Body of pancreas (tissue), 4 donors: ENCODE measurements around the gene C10orf105. TPM values are rescaled to one million over a fixed set of nuclear protein-coding genes. Genes with fewer than 3 reads are reported as not detected.
A peak's percentile ranks its signal among the peaks of the same experiment; 100 is the strongest.

Experiments used
- ATAC-seq: fragments of 150-250 bp; one replicate; pipeline ENCODE4 v1.9.1; 2016
- DNase-seq, 4 donors: peaks; one replicate each; pipeline ENCODE4 v3.0.0-alpha.2; 2019
- H3K27ac ChIP-seq, 4 donors: fragments of 200-600 bp; sonication (generic); 1 replicate in 3 of 4; 2 replicates in 1 of 4; pipeline versions ENCODE4 v1.5.1 to v1.6.1; 2016 to 2019; ENCODE audit warnings: mild to moderate bottlenecking in 1 of 4, mixed read lengths in 1 of 4, moderate library complexity in 1 of 4
- H3K27me3 ChIP-seq, 2 donors: fragments of 200-600 bp; sonication (generic); one replicate each; pipeline ENCODE4 v1.6.0; 2016; ENCODE audit warnings: mild to moderate bottlenecking in 1 of 2
- H3K36me3 ChIP-seq, 2 donors: fragments of 200-600 bp; sonication (generic); replicated peaks in 1 of 2; 2 replicates each; pipeline ENCODE4 v1.5.1; 2016; ENCODE audit warnings: low read depth in 2 of 2; ENCODE audit not compliant: insufficient read depth in 1 of 2
- H3K4me1 ChIP-seq: fragments of 200-600 bp; sonication (generic); one replicate; pipeline ENCODE4 v1.6.0; 2016
- H3K4me3 ChIP-seq, 2 donors: fragments of 200-600 bp; sonication (generic); 1 replicate in 1 of 2; 2 replicates in 1 of 2; pipeline ENCODE4 v1.5.1; 2016 to 2019
- H3K9me3 ChIP-seq, 3 donors: fragments of 200-600 bp; sonication (generic); 1 replicate in 2 of 3; 2 replicates in 1 of 3; pipeline ENCODE4 v1.5.1; 2016
- POLR2A ChIP-seq, 3 donors: fragments of 450-650 bp; IDR thresholded peaks; one replicate each; pipeline ENCODE4 v1.6.1; 2016; ENCODE audit warnings: antibody characterized with exemption in 3 of 3, mild to moderate bottlenecking in 2 of 3
- WGBS, 2 donors: methylation state at CpG; one replicate each; pipeline ENCODE4 v1.1.5; 2017; 5-methylcytosine and 5-hydroxymethylcytosine counted together
- intact Hi-C: fragments of 100-400 bp; cut with DNase I; formaldehyde crosslinking; loops from one replicate; pipeline ENCODE4 v1.15.1; 2023
- total RNA-seq, 2 donors: library from RNA; depleted of rRNA; stranded (reverse); fragments of >200 nt; gene quantifications; one replicate each; pipeline ENCODE4 v1.1.0, GENCODE V29; 2016
- TF ChIP-seq, protein P1 (sequence below), 7 experiments: fragments of 450-650 bp in 4 of 7; fragments of 200-600 bp in 3 of 7; sonication (generic) in 3 of 7; IDR thresholded peaks; one replicate each; pipeline ENCODE4 v1.5.1; 2016 to 2019; ENCODE audit warnings: antibody characterized with exemption in 7 of 7

Gene C10orf105
- total RNA-seq, 2 donors from 2014 or later = not detected

GRCh38 chr10:71765176-71765904, 45.8 kb upstream of the C10orf105 start:
- Histone ChIP-seq H3K4me1 (peaks cover 32% of the 10 kb centered on the region), H3K4me3 (no peak overlapping the region)

DNA sequence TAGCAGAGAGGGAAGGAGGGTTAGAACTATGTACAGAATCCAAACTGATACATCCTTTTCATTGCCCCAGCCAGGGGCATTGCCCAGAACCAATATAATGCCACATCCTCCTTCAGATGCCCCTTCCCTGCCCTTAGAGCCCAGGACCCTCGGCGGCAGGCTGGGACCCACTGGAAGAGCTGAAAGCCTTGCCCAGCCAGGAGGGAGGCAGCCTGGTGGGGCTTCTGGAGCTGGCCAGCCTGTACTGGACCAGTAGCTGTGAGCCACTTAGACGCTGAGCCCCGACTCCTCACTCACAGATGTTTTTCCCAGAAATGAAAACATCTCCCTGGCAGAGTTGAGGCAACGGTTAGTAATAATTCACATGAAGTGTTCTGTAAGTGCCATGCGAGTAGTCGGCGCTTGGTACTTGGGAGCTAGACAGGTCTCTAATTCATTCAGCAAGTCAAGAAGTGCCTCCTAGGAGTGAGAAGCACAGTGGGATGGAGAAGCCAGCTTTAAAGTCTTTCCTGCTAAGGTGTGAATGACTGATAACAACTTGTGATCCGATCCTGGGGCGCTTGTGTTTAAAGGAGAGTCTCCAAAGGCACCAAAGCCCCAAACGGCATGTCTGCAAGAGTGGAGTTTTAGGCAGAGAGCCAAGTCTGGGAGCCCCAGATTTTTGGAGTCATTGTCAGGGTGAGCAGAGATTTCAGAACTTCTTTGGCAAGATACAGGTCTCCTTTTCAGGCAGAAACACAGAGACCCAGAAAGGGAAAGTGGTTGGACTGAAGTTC, 44.0 kb upstream of the C10orf105 start:
- no peaks in the 10 kb centered on the region for H3K27me3 ChIP-seq
- H3K9me3 ChIP-seq = no peaks in the 10 kb centered on the region
- intact Hi-C loops = no loop called here
- no peak overlapping the region for H3K27ac ChIP-seq
- H3K36me3 ChIP-seq = no peaks in the 10 kb centered on the region
- peaks cover 26% of the 10 kb centered on the region for H3K4me1 ChIP-seq
- TF ChIP-seq, protein P1, sequence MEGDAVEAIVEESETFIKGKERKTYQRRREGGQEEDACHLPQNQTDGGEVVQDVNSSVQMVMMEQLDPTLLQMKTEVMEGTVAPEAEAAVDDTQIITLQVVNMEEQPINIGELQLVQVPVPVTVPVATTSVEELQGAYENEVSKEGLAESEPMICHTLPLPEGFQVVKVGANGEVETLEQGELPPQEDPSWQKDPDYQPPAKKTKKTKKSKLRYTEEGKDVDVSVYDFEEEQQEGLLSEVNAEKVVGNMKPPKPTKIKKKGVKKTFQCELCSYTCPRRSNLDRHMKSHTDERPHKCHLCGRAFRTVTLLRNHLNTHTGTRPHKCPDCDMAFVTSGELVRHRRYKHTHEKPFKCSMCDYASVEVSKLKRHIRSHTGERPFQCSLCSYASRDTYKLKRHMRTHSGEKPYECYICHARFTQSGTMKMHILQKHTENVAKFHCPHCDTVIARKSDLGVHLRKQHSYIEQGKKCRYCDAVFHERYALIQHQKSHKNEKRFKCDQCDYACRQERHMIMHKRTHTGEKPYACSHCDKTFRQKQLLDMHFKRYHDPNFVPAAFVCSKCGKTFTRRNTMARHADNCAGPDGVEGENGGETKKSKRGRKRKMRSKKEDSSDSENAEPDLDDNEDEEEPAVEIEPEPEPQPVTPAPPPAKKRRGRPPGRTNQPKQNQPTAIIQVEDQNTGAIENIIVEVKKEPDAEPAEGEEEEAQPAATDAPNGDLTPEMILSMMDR (IDR thresholded peaks at IDR 0.05) = no peak
- TF ChIP-seq POLR2A (IDR thresholded peaks at IDR 0.05) = no peak
- ATAC-seq (no peak), DNase-seq (no peak)
- no peak overlapping the region for H3K4me3 ChIP-seq
- WGBS, 2 donors = 62 to 68% methylated on average over 9 to 11 of the region's 11 CpGs

More at GRCh38 chr10:71765176-71765904, 45.8 kb upstream of the C10orf105 start:
- no peak for ATAC-seq
- no peak for DNase-seq
- Histone ChIP-seq H3K36me3 (no peaks in the 10 kb centered on the region), H3K27ac (peak overlapping the region in 2 of 4 donors; percentile 33 to 70), H3K9me3 (no peaks in the 10 kb centered on the region), H3K27me3 (no peaks in the 10 kb centered on the region)
- 57 to 60% methylated on average over 5 to 8 of the region's 8 CpGs for WGBS, 2 donors
- TF ChIP-seq POLR2A (IDR thresholded peaks at IDR 0.05) = no peak
- TF ChIP-seq, protein P1 (IDR thresholded peaks at IDR 0.05) = no peak
- intact Hi-C loops = no loop called here

GRCh38 chr10:71762324-71762723, 42.7 kb upstream of the C10orf105 start:
- no peak overlapping the region for H3K27ac ChIP-seq
- no peak for TF ChIP-seq POLR2A (IDR thresholded peaks at IDR 0.05)
- TF ChIP-seq, protein P1 (IDR thresholded peaks at IDR 0.05) = no peak
- intact Hi-C loops = no loop called here
- H3K4me1 ChIP-seq = peaks cover 19% of the 10 kb centered on the region
- no peaks in the 10 kb centered on the region for H3K27me3 ChIP-seq
- H3K4me3 ChIP-seq = no peak overlapping the region
- no peaks in the 10 kb centered on the region for H3K36me3 ChIP-seq
- no peaks in the 10 kb centered on the region for H3K9me3 ChIP-seq
- DNase-seq (no peak), ATAC-seq (no peak)
- WGBS, 2 donors = 67 to 86% methylated on average over 1 to 5 of the region's 5 CpGs

GRCh38 chr10:71761541-71762113, 42.0 kb upstream of the C10orf105 start:
- 79 to 81% methylated on average over 7 to 26 of the region's 26 CpGs for WGBS, 2 donors
- DNase-seq (no peak), ATAC-seq (no peak)
- no peaks in the 10 kb centered on the region for H3K36me3 ChIP-seq
- no peak overlapping the region for H3K4me3 ChIP-seq
- H3K9me3 ChIP-seq = no peaks in the 10 kb centered on the region
- no peak overlapping the region for H3K27ac ChIP-seq
- TF ChIP-seq, protein P1 (IDR thresholded peaks at IDR 0.05) = no peak
- no peak for TF ChIP-seq POLR2A (IDR thresholded peaks at IDR 0.05)
- intact Hi-C loops = no loop called here
- peaks cover 12% of the 10 kb centered on the region for H3K4me1 ChIP-seq
- no peaks in the 10 kb centered on the region for H3K27me3 ChIP-seq
